ENCODE measurements around the gene TOMT.

DNA sequence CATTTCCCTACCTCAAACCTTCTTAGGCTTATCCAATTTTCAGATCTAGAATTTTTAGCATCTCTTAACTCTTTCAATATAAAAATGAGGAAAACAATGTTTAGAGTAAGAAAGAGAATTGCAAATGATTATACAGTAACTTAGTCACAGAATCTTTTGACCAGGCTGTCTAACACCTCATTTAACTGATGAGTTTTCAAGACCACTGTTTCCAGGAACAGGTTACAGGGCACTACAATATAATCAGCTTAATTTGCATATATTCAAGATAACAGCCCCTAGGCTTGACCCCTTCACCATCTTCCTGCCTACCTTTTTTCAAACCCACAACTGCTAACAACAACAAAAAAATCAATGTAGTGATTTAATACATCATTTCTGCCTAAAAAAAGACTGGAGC, 38.0 kb upstream of the TOMT start:
- TF ChIP-seq RARB (CRISPR knock-in tag; IDR thresholded peaks at IDR 0.05) (no peak), ZNF70 (CRISPR knock-in tag; IDR thresholded peaks at IDR 0.05) (no peak)

All from SK-N-SH treated with all-trans-retinoic acid at 6 μM for 48 hours (cell line).